DMS 273 treated with DMSO at 0.1 percent for 48 hours (cell line): ENCODE measurements around the gene TRMT44.
"Not testable (repeated sequence)": the region's sequence is repeated elsewhere in the genome, so short reads cannot be mapped to it uniquely, and the experiment has no call there.

ENCODE experiments used
- DNase-seq: peaks from one replicate; lab custom pipeline; 2025; lab: John Stamatoyannopoulos, UW

The TRMT44 gene

DNA sequence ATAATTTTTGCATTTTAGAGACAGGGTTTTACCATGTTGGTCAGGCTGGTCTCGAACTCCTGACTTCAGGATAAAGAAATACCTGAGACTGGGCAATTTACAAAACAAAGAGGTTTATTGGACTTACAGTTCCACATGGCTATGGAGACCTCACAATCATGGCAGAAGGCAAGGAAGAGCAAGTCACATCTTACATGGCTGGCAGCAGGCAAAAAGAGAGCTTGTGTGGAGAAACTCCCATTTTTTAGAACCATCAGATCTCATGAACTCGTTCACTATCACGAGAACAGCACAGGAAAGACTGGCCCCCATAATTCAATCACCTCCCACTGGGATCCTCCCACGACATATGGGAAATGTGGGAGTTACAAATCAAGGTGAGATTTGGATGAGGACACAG, 72.5 kb downstream of the TRMT44 start:
- not testable (repeated sequence) for DNase-seq

DNA sequence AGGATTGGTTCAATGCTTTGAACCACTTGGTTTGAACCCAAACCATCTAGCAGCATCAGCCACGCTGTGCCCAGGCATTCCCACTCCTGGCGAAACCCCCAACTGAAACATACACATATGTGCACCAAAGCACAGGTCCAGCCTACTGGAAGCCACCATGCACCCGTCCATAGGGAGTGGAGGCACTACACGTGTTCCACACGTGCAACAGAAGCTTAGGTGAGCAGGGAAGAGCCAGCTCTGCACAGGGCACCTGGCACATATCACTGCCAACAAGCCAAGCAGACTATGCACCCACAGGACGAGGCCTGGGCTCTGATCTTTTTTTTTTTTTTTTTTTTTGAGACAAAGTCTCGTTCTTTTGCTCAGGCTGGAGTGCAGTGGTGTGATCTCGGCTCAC, 73.4 kb downstream of the TRMT44 start:
- no peak for DNase-seq

DNA sequence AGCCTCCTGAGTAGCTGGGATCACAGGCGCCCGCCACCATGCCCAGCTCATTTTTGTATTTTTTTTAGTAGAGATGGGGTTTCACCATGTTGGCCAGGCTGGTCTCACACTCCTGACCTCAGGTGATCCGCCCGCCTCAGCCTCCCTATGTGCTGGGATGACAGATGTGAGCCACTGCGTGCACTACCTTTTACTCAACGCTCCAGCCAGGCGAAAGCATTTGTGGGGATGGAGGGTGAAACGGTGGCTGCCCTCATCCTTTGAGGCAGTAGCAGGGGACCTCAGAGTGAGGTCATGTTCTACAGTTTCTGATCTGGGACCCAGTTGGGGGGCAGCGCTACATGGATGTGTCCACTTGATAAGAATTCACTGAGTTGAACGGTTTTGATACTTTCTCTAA, 73.8 kb downstream of the TRMT44 start:
- DNase-seq = no peak

DNA sequence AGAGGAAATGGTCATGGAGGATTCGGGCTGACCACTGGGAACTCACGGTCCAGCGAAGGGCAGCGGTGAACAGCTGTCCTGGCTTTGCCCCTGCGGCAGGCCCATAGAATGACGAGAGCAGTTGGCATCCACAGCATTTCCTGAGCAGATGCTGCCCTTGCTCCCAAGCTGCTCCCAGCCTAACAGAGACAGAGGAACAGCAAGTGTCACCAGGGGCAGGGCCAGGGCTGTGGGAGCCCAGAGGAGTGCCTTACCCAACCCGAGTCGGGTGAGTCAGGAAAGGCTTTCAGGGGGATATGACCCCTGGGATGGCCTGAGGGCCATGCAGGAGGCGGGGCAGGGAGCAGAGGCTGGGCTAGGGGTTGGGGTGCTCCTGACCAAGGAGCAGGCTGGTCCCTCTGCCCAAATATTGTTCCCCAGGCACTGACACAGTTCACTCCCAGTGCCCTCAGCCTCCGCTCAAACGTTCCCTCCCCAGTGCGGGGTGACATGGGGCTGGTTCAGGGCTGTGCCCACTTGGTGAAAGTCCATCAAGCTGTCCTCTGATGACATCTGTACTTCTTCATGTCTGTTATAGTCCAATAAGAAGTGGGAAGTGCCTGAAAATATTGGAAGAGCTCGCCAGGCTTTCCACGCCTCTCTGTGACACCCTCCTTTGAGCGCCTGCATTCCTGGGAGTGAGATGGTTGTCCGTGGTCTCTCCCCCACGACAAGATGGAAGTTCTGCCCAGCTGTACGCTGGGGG, 74.9 kb downstream of the TRMT44 start:
- DNase-seq = no peak

DNA sequence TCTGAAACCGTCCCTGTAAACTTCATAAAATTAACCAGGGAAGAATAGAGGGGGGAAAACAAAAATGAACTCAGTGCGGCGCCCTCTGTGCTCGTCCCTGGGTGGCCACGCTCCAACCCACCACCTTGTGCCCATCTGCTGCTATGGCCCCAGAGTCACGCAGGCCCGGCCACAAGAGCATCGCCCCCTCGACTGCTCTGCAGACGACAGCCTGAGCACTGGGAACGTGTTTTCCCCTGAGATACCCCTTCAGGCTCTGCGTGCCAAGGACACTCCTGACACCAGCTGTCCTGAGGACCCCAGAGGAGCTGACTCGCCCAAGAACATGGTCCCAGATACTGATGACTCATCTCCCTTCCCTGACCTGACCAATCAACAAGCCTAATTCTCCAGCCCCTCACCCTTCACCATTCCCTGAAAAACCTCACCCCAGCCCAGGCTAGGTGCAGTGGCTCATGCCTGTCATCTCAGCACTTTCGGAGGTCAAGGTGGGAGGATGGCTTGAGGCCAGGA, 75.5 kb downstream of the TRMT44 start:
- peak; percentile 13 for DNase-seq

DNA sequence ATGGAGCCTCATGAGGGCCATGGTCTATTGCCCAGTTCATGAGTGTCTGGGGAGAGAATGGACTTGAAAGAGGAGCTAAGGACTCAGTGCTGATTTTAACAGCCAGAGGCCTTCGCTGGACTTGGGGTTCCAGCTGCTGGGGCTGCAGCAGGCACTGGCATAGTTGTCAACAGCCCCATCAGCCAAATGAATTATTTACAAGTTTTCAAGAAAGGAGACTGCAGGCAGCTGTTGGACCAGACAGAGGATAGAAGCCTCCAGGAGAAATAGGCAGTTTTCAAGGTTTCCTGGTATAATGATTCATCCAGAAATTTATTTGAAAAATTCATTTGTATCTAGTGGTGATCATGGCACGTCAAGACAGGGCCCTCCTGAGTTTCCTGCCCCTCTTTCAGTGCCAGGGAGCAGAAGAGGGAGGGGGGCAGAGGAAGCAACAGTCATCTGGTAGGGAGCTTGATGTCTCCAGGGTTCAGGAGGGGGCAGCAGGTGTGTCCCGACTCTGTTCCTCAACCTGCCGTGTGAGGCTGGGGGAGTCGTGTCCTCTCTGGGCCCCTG, 76.5 kb downstream of the TRMT44 start:
- DNase-seq = no peak

DNA sequence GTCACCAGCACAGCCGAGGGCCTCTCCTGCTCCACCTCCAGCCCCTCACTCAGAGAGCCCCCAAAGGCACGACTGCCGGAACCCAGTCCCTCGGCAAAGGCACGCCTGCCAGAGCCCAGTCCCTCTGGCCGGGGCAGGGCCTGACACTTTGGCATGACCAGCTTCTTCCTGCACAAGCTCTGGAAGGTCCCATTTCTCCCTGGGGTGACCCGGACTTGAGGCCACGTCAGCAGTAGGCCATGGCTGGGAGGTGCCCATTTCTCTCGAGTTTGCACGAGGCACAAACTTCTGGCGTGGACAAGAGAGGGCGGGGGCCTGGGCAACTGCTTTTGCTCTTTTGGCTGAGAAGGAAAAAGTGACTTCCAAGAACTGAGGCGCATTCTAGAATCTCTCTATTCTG, 77.4 kb downstream of the TRMT44 start:
- no peak for DNase-seq

DNA sequence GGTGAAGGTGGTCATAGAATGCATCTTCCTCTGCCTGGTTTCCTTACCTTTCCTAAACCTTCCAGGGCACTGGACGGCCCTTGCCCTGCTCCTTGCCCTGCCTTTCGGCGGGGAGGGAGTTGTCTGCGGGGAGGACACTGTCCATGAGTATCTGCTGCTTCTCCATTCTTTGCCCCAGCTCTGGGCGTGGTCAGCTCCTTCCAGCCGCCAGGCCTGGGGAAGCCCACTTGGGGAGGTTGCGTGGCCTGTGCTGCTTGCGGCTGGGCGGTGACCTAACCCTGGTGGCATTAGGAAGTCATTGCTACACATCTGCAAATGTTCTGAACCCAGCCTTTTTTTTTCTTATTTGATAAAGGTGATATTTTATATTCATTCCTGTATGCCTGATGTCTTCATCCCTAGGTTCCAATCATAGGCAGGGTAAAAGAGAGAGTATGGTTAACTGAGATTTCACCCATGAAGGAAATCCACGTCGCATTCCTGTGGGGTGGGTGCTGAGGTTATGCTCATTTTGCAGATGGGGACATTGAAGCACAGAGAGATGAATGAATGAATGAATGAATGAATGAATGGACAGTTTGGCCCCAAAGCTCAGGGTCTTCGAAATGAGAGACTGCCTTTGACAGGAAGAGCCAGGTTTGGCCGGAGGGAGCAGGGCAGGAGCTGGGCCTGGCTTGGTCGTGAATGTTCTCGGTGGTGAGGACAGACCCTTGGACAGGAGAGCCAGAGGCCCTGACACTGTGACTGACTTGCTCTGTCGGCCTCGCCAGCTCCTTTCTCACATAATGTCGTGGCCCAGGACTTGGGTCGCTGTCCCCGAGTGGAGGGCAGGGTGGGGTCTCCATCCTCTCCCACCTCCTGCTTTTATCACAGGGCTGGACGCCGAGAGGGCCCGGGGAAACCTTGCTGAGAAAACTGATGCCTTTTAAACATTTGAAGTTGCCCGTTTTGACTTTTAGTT, 81.9 kb downstream of the TRMT44 start:
- DNase-seq = no peak

DNA sequence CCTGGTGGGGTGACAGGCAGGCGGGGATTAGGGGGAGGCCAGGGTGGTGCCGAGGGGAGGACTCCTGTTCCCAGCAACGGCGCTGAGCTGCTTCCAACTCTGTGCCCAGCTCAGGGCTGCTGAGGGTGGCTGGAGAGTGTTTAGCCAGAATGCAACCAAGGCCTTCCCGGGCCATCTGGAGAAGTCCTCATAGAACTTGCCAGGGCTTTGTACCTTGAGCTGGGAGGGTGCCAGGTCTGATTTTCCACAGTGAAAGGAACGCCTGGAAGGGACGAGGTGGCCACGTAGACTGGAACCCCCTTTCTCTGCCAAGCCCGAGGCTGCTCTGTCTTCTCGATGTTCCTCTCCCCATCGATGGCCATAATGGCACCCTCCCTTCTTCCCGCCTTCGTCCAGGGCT, 82.6 kb downstream of the TRMT44 start:
- no peak for DNase-seq

DNA sequence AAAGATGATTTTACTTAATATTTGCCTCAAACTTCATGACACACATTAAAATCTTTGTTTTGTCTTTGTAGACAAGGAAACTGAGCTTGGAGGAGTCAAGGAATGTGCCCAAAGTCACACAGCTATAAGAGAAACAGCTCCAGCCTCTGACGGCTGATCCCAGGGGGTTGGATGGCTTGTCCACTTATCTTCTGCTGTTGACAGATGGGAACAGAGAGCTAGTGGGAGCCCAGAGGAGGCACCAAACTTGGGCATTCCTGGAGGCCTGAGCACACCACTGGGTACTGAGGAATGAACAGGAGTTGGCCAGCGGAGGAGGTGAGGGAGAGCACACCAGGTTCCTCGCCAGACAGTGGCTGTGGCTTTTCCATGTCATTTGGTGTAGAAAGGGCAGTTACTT, 83.2 kb downstream of the TRMT44 start:
- DNase-seq = no peak

DNA sequence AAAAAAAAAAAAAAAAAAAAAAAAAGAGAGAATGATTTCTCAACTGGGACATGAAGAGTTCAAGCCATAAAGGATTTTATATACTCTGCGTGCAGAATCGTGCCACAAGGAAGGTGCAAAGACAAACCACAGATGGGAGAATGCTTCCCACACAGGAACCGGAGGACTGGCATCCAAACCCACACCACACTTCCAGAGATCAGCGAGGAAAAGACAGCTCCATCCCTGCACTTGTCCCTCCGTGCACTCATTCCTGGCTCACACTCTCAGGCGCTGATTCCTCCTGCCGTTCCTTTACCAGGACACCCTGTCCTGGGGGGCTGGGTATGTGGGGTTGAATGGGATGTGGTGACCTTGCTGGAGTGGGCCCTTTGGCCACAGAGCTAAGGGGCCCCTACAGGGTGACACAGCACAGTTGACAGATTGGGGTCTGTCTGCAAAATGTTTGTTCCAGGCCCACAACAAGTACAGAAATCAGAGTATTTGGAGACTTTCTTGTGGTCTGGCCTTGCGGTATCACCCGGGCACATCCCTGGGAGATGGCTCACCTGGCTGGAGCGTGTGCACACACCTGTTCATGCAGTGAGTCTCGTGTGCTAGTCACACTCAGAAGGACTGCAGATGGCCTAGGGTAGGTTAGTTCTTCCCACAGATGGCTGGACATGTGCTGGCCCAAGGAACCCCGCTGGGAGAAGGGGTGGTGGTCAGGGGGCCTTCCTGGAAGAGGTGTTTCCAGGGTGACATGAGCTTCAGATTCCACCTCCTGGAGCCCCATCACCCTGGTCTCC, 84.2 kb downstream of the TRMT44 start:
- DNase-seq = no peak

DNA sequence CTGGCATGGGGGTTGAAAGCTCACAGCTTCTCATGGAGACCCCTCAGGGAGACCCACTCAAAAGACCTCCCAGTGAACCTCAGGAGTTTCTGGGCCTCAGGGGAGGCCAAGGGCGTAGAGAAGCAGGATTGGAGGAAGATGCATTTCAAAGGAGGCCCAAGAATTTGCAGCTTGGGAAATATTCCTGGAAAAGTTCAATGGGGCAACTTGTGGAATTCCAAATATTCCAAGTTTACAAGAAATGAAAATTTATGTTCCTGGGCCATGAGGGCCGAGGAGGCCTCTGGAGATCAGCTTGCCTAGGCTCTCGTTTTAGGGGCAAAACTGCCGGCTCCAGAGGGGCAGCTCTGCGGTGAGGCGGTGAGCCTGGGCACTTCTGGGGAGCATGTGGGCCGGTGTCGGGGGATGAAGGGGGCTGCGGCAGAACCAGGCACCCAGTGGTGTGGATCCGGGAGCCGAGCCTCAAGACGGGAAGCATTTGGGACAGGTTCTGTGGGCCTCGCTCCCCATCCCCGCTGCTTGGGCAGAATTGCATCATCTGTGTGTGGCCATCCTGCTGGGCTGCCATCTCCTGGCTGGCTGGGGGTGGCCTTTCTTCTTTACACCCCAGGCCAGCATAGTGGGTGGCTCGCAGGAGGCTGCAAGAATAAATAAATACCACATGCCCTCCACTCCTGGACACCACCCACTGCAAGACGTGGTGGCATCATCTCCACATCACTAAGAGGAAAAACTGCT, 85.0 kb downstream of the TRMT44 start:
- no peak for DNase-seq
